Umbilical cord (tissue), 1 donor: Measurements from ENCODE around the gene KATNA1. TPM values are rescaled to one million over a fixed set of nuclear protein-coding genes. Genes with fewer than 3 reads are reported as not detected.

Source experiments
- total RNA-seq: library from RNA; depleted of rRNA; stranded (reverse); fragments of >200 nt; gene quantifications from one replicate; pipeline ENCODE4 v1.2.3, GENCODE V29; 2014; ENCODE audit warnings: low replicate concordance; ENCODE audit not compliant: insufficient read depth

Gene KATNA1
- total RNA-seq, 1 donor from 2014 or later: 27.2 TPM

Other genes starting within 250 kb of the KATNA1 start
- gene SUMO4, start 248.5 kb downstream of the KATNA1 start, total RNA-seq: 17.3 TPM
- 5.5 TPM for gene ZC3H12D, start 163.7 kb downstream of the KATNA1 start, total RNA-seq
- 46.7 TPM for gene PPIL4, start 102.7 kb downstream of the KATNA1 start, total RNA-seq
- 69.8 TPM for gene GINM1, start 82.3 kb downstream of the KATNA1 start, total RNA-seq
- 10.1 TPM for gene LATS1, start 69.4 kb upstream of the KATNA1 start, total RNA-seq
- gene NUP43, start 97.8 kb upstream of the KATNA1 start, total RNA-seq: 30.6 TPM
- 74.4 TPM for gene PCMT1, start 101.0 kb upstream of the KATNA1 start, total RNA-seq
- 21.7 TPM for gene LRP11, start 215.6 kb upstream of the KATNA1 start, total RNA-seq
- 6.3 TPM for gene RAET1E, start 249.4 kb upstream of the KATNA1 start, total RNA-seq